ENCODE data around the gene VAMP3.
A peak's percentile ranks its signal among the peaks of the same experiment; 100 is the strongest.

VAMP3 gene

GRCh38 chr1:7770997-7771822, at the start of gene VAMP3:
VAMP3 (plus strand) TSS chr1:7771296; CDS start chr1:7771384, 88 bp downstream.
- DNase-seq, result peak; percentile 78 to 82

GRCh38 chr1:7721940-7722669, 49.0 kb upstream of the VAMP3 start:
- no peak for DNase-seq

- no peak for DNase-seq
Observed at GRCh38 chr1:7722670-7723012, 48.5 kb upstream of the VAMP3 start.

- no peak for DNase-seq
Observed at GRCh38 chr1:7726623-7727022, 44.5 kb upstream of the VAMP3 start.

GRCh38 chr1:7727809-7728471, 43.2 kb upstream of the VAMP3 start:
- DNase-seq, result no peak

- DNase-seq, result no peak
Observed at GRCh38 chr1:7729761-7730160, 41.3 kb upstream of the VAMP3 start.

- no peak for DNase-seq
Observed at GRCh38 chr1:7732331-7732730, 38.8 kb upstream of the VAMP3 start.

GRCh38 chr1:7733276-7733675, 37.8 kb upstream of the VAMP3 start:
- DNase-seq, result no peak

GRCh38 chr1:7738044-7738443, 33.1 kb upstream of the VAMP3 start:
- DNase-seq, result no peak

- DNase-seq, result no peak
Observed at GRCh38 chr1:7743346-7743745, 27.8 kb upstream of the VAMP3 start.

GRCh38 chr1:7744882-7745281, 26.2 kb upstream of the VAMP3 start:
- no peak for DNase-seq

GRCh38 chr1:7745783-7746182, 25.3 kb upstream of the VAMP3 start:
- no peak for DNase-seq

GRCh38 chr1:7747605-7748004, 23.5 kb upstream of the VAMP3 start:
- DNase-seq, result no peak

- no peak for DNase-seq
Observed at GRCh38 chr1:7749126-7749525, 22.0 kb upstream of the VAMP3 start.

GRCh38 chr1:7751174-7751573, 19.9 kb upstream of the VAMP3 start:
- no peak for DNase-seq

GRCh38 chr1:7752512-7753417, 18.3 kb upstream of the VAMP3 start:
- peak in 1 of 2 experiments; percentile 20 for DNase-seq

GRCh38 chr1:7753641-7754040, 17.5 kb upstream of the VAMP3 start:
- DNase-seq, result no peak

- no peak for DNase-seq
Observed at GRCh38 chr1:7754234-7754633, 16.9 kb upstream of the VAMP3 start.

- DNase-seq, result no peak
Observed at GRCh38 chr1:7755448-7755847, 15.6 kb upstream of the VAMP3 start.

- no peak for DNase-seq
Observed at GRCh38 chr1:7760245-7760644, 10.9 kb upstream of the VAMP3 start.

- DNase-seq, result no peak
Observed at GRCh38 chr1:7761103-7761502, 10.0 kb upstream of the VAMP3 start.

GRCh38 chr1:7767176-7767575, 3.9 kb upstream of the VAMP3 start:
- no peak for DNase-seq

- DNase-seq, result peak; percentile 23 to 33
Observed at GRCh38 chr1:7768583-7768982, 2.5 kb upstream of the VAMP3 start.

Measured in NCI-H1930 (cell line).